Chondrocyte (in vitro differentiated cells): ENCODE data around the gene CYP3A7. TPM values are rescaled to one million over a fixed set of nuclear protein-coding genes. Genes with fewer than 3 reads are reported as not detected.
"Not testable (repeated sequence)": the region's sequence is repeated elsewhere in the genome, so short reads cannot be mapped to it uniquely, and the experiment has no call there.

ENCODE experiments used
- DNase-seq: peaks from one replicate; pipeline ENCODE4 v3.0.0; 2021; ENCODE audit warnings: mixed read lengths, low spot score
- H3K27ac Mint-ChIP-seq: one replicate; pipeline ENCODE4 v1.8.0; 2021; ENCODE audit warnings: mild to moderate bottlenecking, moderate library complexity, mixed read lengths; ENCODE audit not compliant: unreplicated experiment
- H3K27me3 Mint-ChIP-seq: 2 replicates; pipeline ENCODE4 v1.8.0; 2021; ENCODE audit warnings: low read depth, mixed read lengths
- H3K36me3 Mint-ChIP-seq: 2 replicates; pipeline ENCODE4 v1.8.0; 2021; ENCODE audit warnings: low read depth, mixed read lengths
- H3K4me1 Mint-ChIP-seq: 2 replicates; pipeline ENCODE4 v1.8.0; 2021; ENCODE audit warnings: low read depth, mild to moderate bottlenecking, mixed read lengths
- H3K4me3 Mint-ChIP-seq: one replicate; pipeline ENCODE4 v1.8.0; 2021; ENCODE audit warnings: mild to moderate bottlenecking, moderate library complexity, mixed read lengths; ENCODE audit not compliant: unreplicated experiment
- H3K9me3 Mint-ChIP-seq: 2 replicates; pipeline ENCODE4 v1.8.0; 2021; ENCODE audit warnings: low read depth, mixed read lengths
- CTCF ChIP-seq: fragments of 200-600 bp; sonication (generic); IDR thresholded peaks from 2 replicates; pipeline ENCODE4 v1.5.0; 2021; ENCODE audit warnings: antibody characterized with exemption, mild to moderate bottlenecking, moderate library complexity
- total RNA-seq: library from RNA; stranded (reverse); gene quantifications from 3 replicates; pipeline ENCODE4 v1.2.1, GENCODE V29; 2021

Gene CYP3A7
- total RNA-seq, 1 donor from 2014 or later: not detected

GRCh38 chr7:99666013-99666395 lies 69.0 kb downstream of the CYP3A7 start:
- no peaks in the 10 kb centered on the region for H3K27me3 Mint-ChIP-seq
- TF ChIP-seq CTCF: no peak

GRCh38 chr7:99665312-99666012 lies 69.5 kb downstream of the CYP3A7 start:
- H3K4me3 Mint-ChIP-seq: no peak overlapping the region
- H3K4me1 Mint-ChIP-seq: no peaks in the 10 kb centered on the region
- peaks cover 10% of the 10 kb centered on the region for H3K36me3 Mint-ChIP-seq
- H3K9me3 Mint-ChIP-seq: peaks cover 23% of the 10 kb centered on the region
- no peak overlapping the region for H3K27ac Mint-ChIP-seq
- H3K27me3 Mint-ChIP-seq: no peaks in the 10 kb centered on the region
- no peak for DNase-seq
- TF ChIP-seq CTCF: no peak

More at GRCh38 chr7:99666013-99666395, 69.0 kb downstream of the CYP3A7 start:
- H3K9me3 Mint-ChIP-seq: peaks cover 22% of the 10 kb centered on the region
- H3K4me3 Mint-ChIP-seq: no peak overlapping the region
- DNase-seq: no peak
- H3K4me1 Mint-ChIP-seq: no peaks in the 10 kb centered on the region
- H3K27ac Mint-ChIP-seq: no peak overlapping the region
- H3K36me3 Mint-ChIP-seq: peaks cover 9% of the 10 kb centered on the region

- not testable (repeated sequence) for H3K27ac Mint-ChIP-seq, H3K4me1 Mint-ChIP-seq, DNase-seq, H3K4me3 Mint-ChIP-seq, H3K27me3 Mint-ChIP-seq
- Mint-ChIP-seq H3K9me3 (peaks cover 31% of the 10 kb centered on the region), H3K36me3 (peaks cover 13% of the 10 kb centered on the region)
These were observed 77.1 kb downstream of the CYP3A7 start for GRCh38 chr7:99657879-99658278.

Other genes with a start within 250 kb of the CYP3A7 start
- 13.9 to 21.2 TPM (median 15.7 TPM) in 3 replicates for gene ZNF394, start 234.9 kb downstream of the CYP3A7 start, total RNA-seq
- 11.5 to 12.4 TPM (median 11.5 TPM) in 3 replicates for gene ZKSCAN5, start 230.5 kb downstream of the CYP3A7 start, total RNA-seq
- 3.3 to 5.1 TPM (median 3.9 TPM) in 3 replicates for gene FAM200A, start 183.1 kb downstream of the CYP3A7 start, total RNA-seq
- gene ZNF655, start 176.6 kb downstream of the CYP3A7 start, total RNA-seq: 38.8 to 45.3 TPM (median 41.6 TPM) in 3 replicates
- 0.56 to 1.8 TPM (median 0.75 TPM) in 3 replicates for gene TMEM225B, start 136.9 kb downstream of the CYP3A7 start, total RNA-seq
- gene ZSCAN25, start 118.2 kb downstream of the CYP3A7 start, total RNA-seq: 10.4 to 19.9 TPM (median 14.1 TPM) in 3 replicates
- gene CYP3A5, start 55.2 kb downstream of the CYP3A7 start, total RNA-seq: not detected in 3 replicates
- gene CYP3A4, start 49.0 kb upstream of the CYP3A7 start, total RNA-seq: not detected in 3 replicates
- not detected in 3 replicates for gene CYP3A43, start 92.8 kb upstream of the CYP3A7 start, total RNA-seq
- 0.39 TPM in 1 of 3 replicates, not detected in the others for gene OR2AE1, start 141.8 kb upstream of the CYP3A7 start, total RNA-seq
- 11.1 to 12.1 TPM (median 11.5 TPM) in 3 replicates for gene TRIM4, start 184.3 kb upstream of the CYP3A7 start, total RNA-seq
- gene GJC3, start 194.4 kb upstream of the CYP3A7 start, total RNA-seq: not detected in 3 replicates
- not detected in 3 replicates for gene AZGP1, start 240.8 kb upstream of the CYP3A7 start, total RNA-seq